ENCODE measurements around the gene CANX. TPM values are rescaled to one million over a fixed set of nuclear protein-coding genes. Genes with fewer than 3 reads are reported as not detected.
A peak's percentile ranks its signal among the peaks of the same experiment; 100 is the strongest.

Gene CANX
- total and polyA plus RNA-seq, 2 of the 13 experiments (the other 11 are each of a cell fraction or from before 2014, with no cell fraction given): 477 to 680 TPM

GRCh38 chr5:179698935-179699615 lies at the start of gene CANX (continued):
- no peak for TF ChIP-seq HNRNPUL1 (IDR thresholded peaks at IDR 0.05; ENCODE audit: low read depth, low read length)
- TF ChIP-seq ARNTL (CRISPR knock-in tag; IDR thresholded peaks at IDR 0.05): peak; percentile 90
- TF ChIP-seq ZNF747 (CRISPR knock-in tag; IDR thresholded peaks at IDR 0.05; ENCODE audit: borderline replicate concordance): no peak; the same call in 1 of the 2 replicates
- peak; percentile 90 for TF ChIP-seq ZNF329 (CRISPR knock-in tag; IDR thresholded peaks at IDR 0.05; ENCODE audit: low read depth)
- peak; percentile 70; the same call in 1 of the 2 replicates for TF ChIP-seq ZNF772 (CRISPR knock-in tag; IDR thresholded peaks at IDR 0.05)
- TF ChIP-seq ZNF10 (CRISPR knock-in tag; IDR thresholded peaks at IDR 0.05; ENCODE audit: borderline replicate concordance, low read depth): no peak
- no peak for TF ChIP-seq ZNF800 (CRISPR knock-in tag; IDR thresholded peaks at IDR 0.05)
- TF ChIP-seq FLYWCH1 (CRISPR knock-in tag; IDR thresholded peaks at IDR 0.05): no peak
- TF ChIP-seq MEIS2 (CRISPR knock-in tag; IDR thresholded peaks at IDR 0.05): no peak
- no peak for TF ChIP-seq ZNF317 (CRISPR knock-in tag; IDR thresholded peaks at IDR 0.05)
- peak; percentile 93 for TF ChIP-seq ZNF709 (CRISPR knock-in tag; IDR thresholded peaks at IDR 0.05)
- no peak for TF ChIP-seq MTA3 (CRISPR knock-in tag; IDR thresholded peaks at IDR 0.05)
- TF ChIP-seq ZNF251 (CRISPR knock-in tag; IDR thresholded peaks at IDR 0.05): no peak
- peak; percentile 97 for TF ChIP-seq MAX (IDR thresholded peaks at IDR 0.05)
- TF ChIP-seq ZBTB21 (CRISPR knock-in tag; IDR thresholded peaks at IDR 0.05): peak; percentile 50; the same call in 1 of the 2 replicates
- no peak for TF ChIP-seq MED8 (CRISPR knock-in tag; IDR thresholded peaks at IDR 0.05; ENCODE audit: insufficient replicate concordance)
- TF ChIP-seq ZKSCAN1 (IDR thresholded peaks at IDR 0.05; ENCODE audit: low read length): peak; percentile 12; the same call in 1 of the 2 replicates
- TF ChIP-seq ZBTB39 (CRISPR knock-in tag; IDR thresholded peaks at IDR 0.05): peak; percentile 79; the same call in 1 of the 2 replicates
- no peak for TF ChIP-seq SAFB2 (CRISPR knock-in tag; IDR thresholded peaks at IDR 0.05; ENCODE audit: borderline replicate concordance, low read depth)
- peak; percentile 62; the same call in 1 of the 2 replicates for TF ChIP-seq ZNF782 (CRISPR knock-in tag; IDR thresholded peaks at IDR 0.05; ENCODE audit: borderline replicate concordance)
- peak; percentile 57 for TF ChIP-seq RARA (CRISPR knock-in tag; IDR thresholded peaks at IDR 0.05)
- peak; percentile 30; the same call in 1 of the 2 replicates for TF ChIP-seq PHF20 (CRISPR knock-in tag; IDR thresholded peaks at IDR 0.05)
- no peak for TF ChIP-seq GTF2F1 (IDR thresholded peaks at IDR 0.05; ENCODE audit: low read length)
- no peak for TF ChIP-seq ZMAT5 (CRISPR knock-in tag; IDR thresholded peaks at IDR 0.05; ENCODE audit: borderline replicate concordance, low read depth)
- no peak for TF ChIP-seq TP53 (CRISPR knock-in tag; conservative IDR thresholded peaks at IDR 0.05)
- no peak for TF ChIP-seq XRCC5 (optimal IDR thresholded peaks at IDR 0.05; ENCODE audit: low read length)
- 0 out of 2 replicates have a peak, but pooled peaks have one; percentile 19 for TF ChIP-seq EEA1 (CRISPR knock-in tag; IDR thresholded peaks at IDR 0.05; ENCODE audit: borderline replicate concordance)
- peak; percentile 23; the same call in 1 of the 2 replicates for TF ChIP-seq CAMTA2 (CRISPR knock-in tag; IDR thresholded peaks at IDR 0.05; ENCODE audit: borderline replicate concordance)

All from HepG2 (cell line).